A673 (cell line): ENCODE results near the gene TRA2A.

Source experiments
- CTCF ChIP-seq: fragments of 300-800, 200-600 bp; sonication (generic); conservative IDR thresholded peaks from 2 replicates; pipeline ENCODE4 v1.5.1; 2017; ENCODE audit warnings: low read depth, mild to moderate bottlenecking, antibody characterized with exemption, low read length, moderate library complexity, mixed read lengths
- EZH2 ChIP-seq: fragments of 200-600 bp; sonication (generic); IDR thresholded peaks from 2 replicates; pipeline ENCODE4 v1.6.1; 2017; ENCODE audit warnings: borderline replicate concordance, low read depth, mild to moderate bottlenecking, mixed read lengths, antibody characterized with exemption, low read length; ENCODE audit not compliant: poor library complexity, severe bottlenecking

GRCh38 chr7:23456093-23456492, 75.7 kb downstream of the TRA2A start:
- no peak for TF ChIP-seq CTCF
- no peak for TF ChIP-seq EZH2
